GM18508 (cell line): ENCODE results near the gene KICS2.

Experiments
- ATAC-seq: cut with Tn5 transposase; IDR thresholded peaks from one replicate; pipeline ENCODE4 v1.9.1; 2021; ENCODE audit warnings: moderate number of reproducible peaks; ENCODE audit not compliant: insufficient read depth, unreplicated experiment

Gene KICS2

DNA sequence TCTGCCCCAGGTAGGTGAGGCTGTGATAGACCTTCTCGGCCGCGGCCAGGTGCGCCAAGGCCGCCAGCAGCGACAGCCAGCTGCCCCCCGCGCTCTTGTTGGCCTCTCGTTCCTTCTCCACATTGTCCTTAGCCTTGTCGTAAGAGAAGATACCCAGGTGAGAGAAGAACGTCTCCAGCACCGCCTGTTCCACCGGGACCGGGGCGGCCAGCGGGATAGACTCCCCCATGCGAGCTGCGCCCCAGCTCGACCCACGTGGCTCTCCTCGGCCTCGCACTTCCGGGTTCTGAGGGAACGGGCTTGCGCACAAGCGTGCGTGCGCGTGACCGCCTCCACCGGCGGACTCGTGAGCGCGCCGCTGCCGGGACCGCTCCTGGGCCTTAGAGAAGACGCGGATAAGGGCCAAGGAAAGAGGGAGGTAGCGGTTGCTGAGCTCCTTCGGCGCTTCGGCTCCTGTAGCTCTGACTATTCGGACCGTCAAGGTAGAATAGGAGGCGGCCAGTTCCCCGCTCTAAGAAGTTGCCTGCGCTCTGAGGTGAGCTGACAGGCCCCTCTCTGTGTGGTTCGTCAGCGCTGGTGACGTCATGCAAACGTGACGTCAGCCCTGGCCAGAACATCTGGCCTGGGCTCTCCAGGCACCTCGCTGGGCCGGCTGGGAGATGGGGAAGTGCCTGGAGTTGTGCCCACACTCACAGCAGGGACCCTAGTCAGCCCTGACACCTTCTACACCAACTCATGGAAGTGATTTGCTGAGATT is at the start of gene KICS2:
KICS2 (minus strand) TSS at position 288 of the 757 bp plus-strand sequence; CDS start at position 229, 59 bp downstream.
- peak; percentile 92 for ATAC-seq

DNA sequence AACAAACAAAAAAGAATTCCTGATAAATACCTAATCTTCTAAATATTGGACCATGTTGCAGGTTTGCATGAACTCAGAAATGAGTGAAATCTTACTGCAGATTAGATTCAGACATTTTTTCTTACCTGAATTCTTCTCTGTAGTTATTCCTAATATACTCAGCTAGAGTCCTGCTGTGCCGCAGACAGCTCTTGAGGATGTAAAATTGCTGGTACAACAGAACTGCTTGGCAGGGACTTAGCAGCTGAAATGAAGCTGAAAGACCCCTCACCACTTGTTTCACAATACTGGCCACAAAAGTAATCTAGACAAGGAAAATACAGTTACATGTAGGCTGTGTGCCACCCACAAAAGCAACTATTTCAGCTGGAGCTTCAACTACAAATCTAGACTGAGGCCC is 48.3 kb upstream of the KICS2 start:
- no peak for ATAC-seq

DNA sequence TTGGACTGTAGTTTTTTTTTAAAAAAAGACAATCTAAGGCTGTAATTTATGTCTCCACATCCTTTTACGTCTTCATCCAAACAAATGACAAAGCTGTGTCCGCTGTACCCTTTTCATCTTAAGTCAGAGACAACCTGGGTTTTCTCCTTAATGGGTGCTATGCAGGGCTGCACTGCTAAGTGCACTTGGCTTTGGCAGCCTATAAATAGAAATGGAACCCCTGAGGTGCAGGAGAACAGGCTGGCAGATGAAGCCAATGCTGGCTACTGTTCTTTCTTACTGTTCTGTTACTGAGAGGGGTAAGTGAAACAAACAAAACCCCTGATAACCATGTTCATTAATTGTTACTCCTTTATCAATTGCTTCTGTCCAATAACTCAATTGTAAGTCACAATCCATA is 47.1 kb upstream of the KICS2 start:
- ATAC-seq, result no peak

GRCh38 chr12:64268409-64268808 is 46.3 kb upstream of the KICS2 start:
- ATAC-seq, result no peak

GRCh38 chr12:64265839-64266238 is 43.7 kb upstream of the KICS2 start:
- no peak for ATAC-seq

DNA sequence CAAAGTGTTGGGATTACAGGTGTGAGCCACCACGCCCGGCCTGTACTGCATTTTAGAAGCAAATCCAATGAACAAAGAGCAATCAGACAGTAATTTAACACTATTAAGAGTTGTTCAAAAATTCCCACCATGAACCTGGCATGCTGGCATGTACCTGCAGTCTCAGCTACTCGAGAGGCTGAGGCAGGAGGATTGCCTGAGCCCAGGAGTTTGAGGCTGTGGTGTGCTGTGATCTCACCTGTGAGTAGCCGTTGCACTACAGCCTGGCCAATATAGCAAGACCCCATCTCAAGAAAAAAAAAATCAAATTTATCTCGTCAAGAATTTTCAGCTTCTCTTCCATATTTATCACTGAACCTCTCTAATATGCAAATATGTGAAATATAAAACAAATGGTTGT is 39.7 kb upstream of the KICS2 start:
- no peak for ATAC-seq

DNA sequence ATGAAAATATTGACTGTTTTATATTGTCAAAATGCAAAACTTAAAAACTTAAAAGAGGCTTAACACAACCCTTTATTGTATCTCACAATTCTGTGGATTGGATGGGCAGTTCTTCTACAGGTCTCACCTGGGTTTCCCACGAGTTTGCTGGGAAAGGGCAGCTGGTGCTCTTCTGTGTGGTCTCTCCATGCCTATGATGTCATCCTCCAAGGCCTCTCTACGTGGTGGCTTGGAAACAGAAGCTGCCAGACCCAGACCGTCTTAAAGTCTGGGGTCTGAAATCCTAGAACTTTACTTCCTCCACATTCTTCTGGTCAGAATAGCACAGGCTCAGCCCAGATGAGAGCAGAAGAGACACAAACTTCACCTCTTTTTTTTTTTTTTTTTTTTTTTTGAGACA is 36.5 kb upstream of the KICS2 start:
- no peak for ATAC-seq

DNA sequence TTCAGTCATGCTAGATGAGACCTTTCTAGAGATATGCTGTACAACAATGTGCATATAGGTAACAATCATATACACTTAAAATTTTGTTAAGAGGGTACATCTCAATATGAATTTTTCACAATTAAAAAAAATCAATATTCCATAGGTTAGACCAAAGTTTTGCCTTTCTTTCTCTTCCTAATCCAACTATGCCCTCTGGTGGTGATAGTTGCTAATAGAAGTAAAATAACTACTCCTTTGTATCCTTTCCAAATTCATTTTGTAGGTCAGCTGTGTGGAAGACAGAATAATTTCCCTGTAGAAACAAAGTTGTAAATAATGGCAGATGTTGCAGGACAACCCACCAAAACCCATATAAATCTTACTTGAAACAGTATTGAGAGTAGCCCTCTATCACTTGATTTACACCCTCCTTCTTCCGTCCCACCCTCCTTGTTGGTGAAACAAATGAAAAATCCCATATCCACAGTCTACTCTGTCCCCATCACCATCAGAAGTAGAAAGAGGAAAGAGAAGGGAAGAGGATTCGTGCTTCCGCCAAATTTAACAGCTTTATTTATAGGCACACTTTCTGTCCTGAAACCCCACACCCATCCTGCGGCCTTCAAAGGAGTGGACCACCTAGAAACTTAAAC is 34.2 kb upstream of the KICS2 start:
- ATAC-seq, result no peak

- ATAC-seq, result no peak
These were observed 33.2 kb upstream of the KICS2 start for GRCh38 chr12:64255249-64255648.

GRCh38 chr12:64253356-64253755 is 31.3 kb upstream of the KICS2 start:
- no peak for ATAC-seq

- no peak for ATAC-seq
These were observed 30.6 kb upstream of the KICS2 start for GRCh38 chr12:64252681-64253080.

DNA sequence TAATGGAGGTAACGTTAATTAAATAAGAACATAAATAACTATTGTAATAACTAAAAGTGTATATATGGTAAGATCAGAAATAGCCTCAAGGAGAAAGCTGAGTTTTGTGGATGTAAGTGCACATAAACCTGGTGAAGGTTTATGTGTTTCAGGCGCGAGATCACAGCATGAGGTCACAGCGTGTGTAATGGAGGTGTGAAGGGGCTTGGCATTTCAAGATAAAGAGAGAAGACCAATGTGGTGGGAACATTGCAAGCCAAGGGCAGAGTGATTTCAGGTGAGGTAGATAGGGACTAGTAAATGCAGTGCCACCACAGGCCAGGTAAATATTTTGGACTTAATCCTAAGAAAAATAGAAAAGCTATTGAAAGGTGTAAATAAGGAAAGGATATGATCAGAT is 21.7 kb upstream of the KICS2 start:
- no peak for ATAC-seq

- no peak for ATAC-seq
These were observed 18.7 kb upstream of the KICS2 start for GRCh38 chr12:64240781-64241180.

GRCh38 chr12:64237382-64237781 is 15.3 kb upstream of the KICS2 start:
- ATAC-seq, result no peak

GRCh38 chr12:64236549-64236948 is 14.5 kb upstream of the KICS2 start:
- ATAC-seq, result no peak

DNA sequence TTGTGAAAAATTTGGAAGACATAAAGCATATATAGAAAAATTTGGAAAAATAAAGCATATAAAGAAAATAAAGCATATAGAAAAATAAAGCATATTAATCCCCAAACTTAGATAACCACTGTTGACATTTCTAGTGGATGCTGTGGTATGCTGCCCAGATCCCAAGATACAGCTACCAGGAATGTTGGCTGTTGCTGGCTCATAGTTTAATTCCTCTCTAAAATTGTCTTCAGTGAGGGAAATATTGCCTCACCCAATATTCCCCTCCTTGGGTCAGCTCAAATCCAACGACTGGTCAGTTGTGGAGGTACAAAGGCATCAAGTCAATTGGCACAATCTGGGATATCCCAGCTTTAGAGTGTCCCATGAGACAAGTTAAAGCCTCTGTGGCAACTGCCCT is 10.1 kb upstream of the KICS2 start:
- no peak for ATAC-seq

DNA sequence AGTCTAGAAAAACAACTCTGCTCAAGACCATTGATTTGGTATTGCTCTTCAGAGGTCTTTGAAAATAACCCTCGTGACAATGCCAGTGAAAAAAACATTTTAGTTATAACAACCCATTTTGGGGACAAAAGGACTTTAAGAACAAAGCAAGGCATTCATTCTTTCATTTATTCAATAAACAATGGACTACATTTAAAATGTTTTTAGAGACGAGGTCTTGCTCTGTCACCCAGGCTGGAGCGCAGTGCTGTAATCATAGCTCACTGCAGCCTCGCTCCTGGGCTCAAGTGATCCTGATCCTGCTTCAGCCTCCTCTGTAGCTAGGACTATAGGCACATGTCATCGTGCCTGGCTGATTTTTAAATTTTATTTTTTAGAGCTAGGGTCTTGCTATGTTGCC is 7.7 kb upstream of the KICS2 start:
- ATAC-seq, result no peak

GRCh38 chr12:64229240-64229639 is 7.1 kb upstream of the KICS2 start:
- ATAC-seq, result no peak

GRCh38 chr12:64225626-64226025 is 3.5 kb upstream of the KICS2 start:
- no peak for ATAC-seq

DNA sequence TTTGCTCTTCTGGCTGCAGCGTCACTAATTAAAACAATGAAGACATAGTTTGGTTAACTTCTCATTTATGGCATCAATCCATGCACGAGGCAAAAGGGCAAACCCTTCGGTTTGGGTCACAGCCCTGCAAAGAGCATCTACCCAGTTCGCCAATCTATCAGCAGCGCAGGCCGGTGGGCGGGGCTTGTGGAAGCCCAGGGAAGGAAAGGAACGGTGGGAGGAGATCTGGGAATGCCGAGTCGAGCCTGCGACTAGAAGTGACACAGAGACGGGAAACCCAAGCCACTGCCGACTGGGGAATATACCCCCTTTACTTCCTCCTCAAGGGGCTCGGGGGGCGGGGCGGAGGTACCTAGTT is 466 bp downstream of the KICS2 start:
- peak; percentile 25 for ATAC-seq

GRCh38 chr12:64220046-64220445 is 2.0 kb downstream of the KICS2 start:
- ATAC-seq, result no peak

- ATAC-seq, result no peak
These were observed 3.0 kb downstream of the KICS2 start for GRCh38 chr12:64219145-64219544.
